HepG2 (cell line): ENCODE data around the gene COX7A2L. TPM values are rescaled to one million over a fixed set of nuclear protein-coding genes. Genes with fewer than 3 reads are reported as not detected.
A peak's percentile ranks its signal among the peaks of the same experiment; 100 is the strongest.

Source experiments
- KDM2A ChIP-seq: sonication (generic); formaldehyde crosslinking; IDR thresholded peaks from 2 replicates; pipeline ENCODE4 v1.4.0; 2020; ENCODE audit warnings: low read depth, missing genetic modification reagents, borderline replicate concordance
- MTF1 ChIP-seq: sonication (generic); formaldehyde crosslinking; IDR thresholded peaks from 2 replicates; pipeline ENCODE4 v1.5.0; 2020; ENCODE audit warnings: missing genetic modification reagents
- NCOA5 ChIP-seq: sonication (generic); formaldehyde crosslinking; IDR thresholded peaks from 2 replicates; pipeline ENCODE4 v1.4.0; 2020; ENCODE audit warnings: missing genetic modification reagents
- POLR2A ChIP-seq, 2 experiments: IDR thresholded peaks; 2 replicates each; pipeline ENCODE4 v1.6.1; 2011; ENCODE audit warnings: low read depth in 2 of 2, low read length in 2 of 2, mild to moderate bottlenecking in 1 of 2, moderate library complexity in 1 of 2; ENCODE audit not compliant: insufficient read depth in 1 of 2
- POLR2G ChIP-seq: fragments of 200-400 bp; formaldehyde crosslinking; IDR thresholded peaks from 2 replicates; pipeline ENCODE4 v1.6.1; 2018; ENCODE audit warnings: mild to moderate bottlenecking, low read depth, low read length, moderate library complexity
- SOX5 ChIP-seq: IDR thresholded peaks from 2 replicates; pipeline ENCODE4 v1.6.1; 2016; ENCODE audit warnings: borderline replicate concordance
- ZBED4 ChIP-seq: sonication (generic); formaldehyde crosslinking; IDR thresholded peaks from 2 replicates; pipeline ENCODE4 v1.4.0; 2020; ENCODE audit warnings: missing genetic modification reagents, borderline replicate concordance
- ZBTB33 ChIP-seq: sonication (generic); formaldehyde crosslinking; IDR thresholded peaks from 2 replicates; pipeline ENCODE4 v1.4.0; 2020; ENCODE audit warnings: missing genetic modification reagents
- ZBTB38 ChIP-seq: sonication (generic); formaldehyde crosslinking; IDR thresholded peaks from 2 replicates; pipeline ENCODE4 v1.5.1; 2020; ENCODE audit warnings: mild to moderate bottlenecking, missing genetic modification reagents
- ZEB1 ChIP-seq: IDR thresholded peaks from 2 replicates; pipeline ENCODE4 v1.6.1; 2012; ENCODE audit warnings: mild to moderate bottlenecking, low read depth, inconsistent platforms; ENCODE audit not compliant: insufficient replicate concordance
- ZFP82 ChIP-seq: sonication (generic); formaldehyde crosslinking; IDR thresholded peaks from 2 replicates; pipeline ENCODE4 v1.5.1; 2020; ENCODE audit warnings: mild to moderate bottlenecking, missing genetic modification reagents, borderline replicate concordance
- polyA plus RNA-seq, 8 experiments: library from polyadenylated mRNA; depleted of rRNA in 3 of 8; stranded (reverse) in 7 of 8; unstranded in 1 of 8; fragments of >200 nt; fragmentation: Illumina TruSeq in 4 of 8; extraction: Trizol in 4 of 8; gene quantifications; 2 replicates each; pipeline versions ENCODE4 v1.2.1 to v1.2.3, GENCODE V29; 2011 to 2016; ENCODE audit warnings: low read depth in 4 of 8, missing spikeins in 1 of 8, mixed read lengths in 1 of 8; ENCODE audit not compliant: insufficient read depth in 1 of 8
- total RNA-seq, 5 experiments: library from RNA; depleted of rRNA; stranded (reverse); fragments of >200 nt; fragmentation: Illumina TruSeq; extraction: Trizol; gene quantifications; 2 replicates each; pipeline ENCODE4 v1.2.3, GENCODE V29; 2016; ENCODE audit warnings: low read depth in 1 of 5
- TF ChIP-seq, protein P1 (sequence below): sonication (generic); formaldehyde crosslinking; IDR thresholded peaks from 2 replicates; pipeline ENCODE4 v1.4.0; 2020; ENCODE audit warnings: mild to moderate bottlenecking, missing genetic modification reagents
- TF ChIP-seq, protein P2 (sequence below): sonication (generic); formaldehyde crosslinking; IDR thresholded peaks from 2 replicates; pipeline ENCODE4 v1.8.0; 2022; ENCODE audit warnings: mild to moderate bottlenecking, missing genetic modification reagents, moderate library complexity
- TF ChIP-seq, protein P3 (sequence below): sonication (generic); formaldehyde crosslinking; IDR thresholded peaks from 2 replicates; pipeline ENCODE4 v1.4.0; 2020; ENCODE audit warnings: missing genetic modification reagents, low read depth, mild to moderate bottlenecking, borderline replicate concordance

COX7A2L gene
- total and polyA plus RNA-seq, 2 of the 13 experiments (the other 11 are each of a cell fraction or from before 2014, with no cell fraction given): 155 to 201 TPM

DNA sequence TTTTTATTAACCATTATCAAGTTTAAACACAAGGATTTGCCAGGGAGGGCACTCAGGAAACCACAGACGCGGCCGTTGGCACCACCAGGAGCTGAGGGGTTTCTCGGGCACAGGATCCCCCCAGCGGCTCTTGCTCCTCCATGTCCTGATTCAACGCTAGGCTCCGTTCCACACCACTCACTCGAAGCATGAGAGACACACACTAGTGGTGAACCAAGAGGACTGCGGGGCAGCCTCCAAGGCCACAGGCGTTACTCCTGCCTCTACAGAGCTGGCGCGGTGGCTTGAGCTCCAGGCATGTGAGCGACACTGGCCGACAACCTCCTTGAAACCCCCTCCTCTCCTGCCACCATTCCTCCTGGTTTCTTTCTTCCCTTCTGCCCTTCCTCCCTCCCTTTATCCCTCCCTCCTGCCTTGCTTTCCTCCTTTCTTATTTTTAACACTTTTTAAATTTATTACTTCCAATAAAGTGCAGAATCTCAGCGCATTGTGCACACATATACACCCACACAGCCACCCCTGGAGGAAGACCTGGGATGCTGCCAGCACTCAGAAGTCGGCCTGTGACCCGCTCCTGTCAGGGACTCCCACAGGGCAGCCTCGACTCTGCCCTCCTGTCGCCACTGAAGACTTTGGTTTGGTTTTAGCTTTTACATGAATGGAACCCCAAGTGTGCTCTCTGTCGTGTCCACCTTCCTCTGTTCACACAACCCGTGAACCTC, 21.7 kb downstream of the COX7A2L start (continued):
- TF ChIP-seq, protein P1, sequence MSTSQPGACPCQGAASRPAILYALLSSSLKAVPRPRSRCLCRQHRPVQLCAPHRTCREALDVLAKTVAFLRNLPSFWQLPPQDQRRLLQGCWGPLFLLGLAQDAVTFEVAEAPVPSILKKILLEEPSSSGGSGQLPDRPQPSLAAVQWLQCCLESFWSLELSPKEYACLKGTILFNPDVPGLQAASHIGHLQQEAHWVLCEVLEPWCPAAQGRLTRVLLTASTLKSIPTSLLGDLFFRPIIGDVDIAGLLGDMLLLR (CRISPR knock-in tag): no peak
- TF ChIP-seq POLR2A (IDR thresholded peaks at IDR 0.05; ENCODE audit: insufficient read depth in 1 of 2, low read depth in 2 of 2, low read length in 2 of 2): peak; percentile 37 to 60; a peak in 3 of 4 replicates
- 0 out of 2 replicates have a peak, but pooled peaks have one; percentile 31 for TF ChIP-seq ZFP82 (CRISPR knock-in tag)
- 0 out of 2 replicates have a peak, but pooled peaks have one; percentile 10 for TF ChIP-seq SOX5 (CRISPR knock-in tag)
- TF ChIP-seq MTF1 (CRISPR knock-in tag): no peak
- TF ChIP-seq, protein P2, sequence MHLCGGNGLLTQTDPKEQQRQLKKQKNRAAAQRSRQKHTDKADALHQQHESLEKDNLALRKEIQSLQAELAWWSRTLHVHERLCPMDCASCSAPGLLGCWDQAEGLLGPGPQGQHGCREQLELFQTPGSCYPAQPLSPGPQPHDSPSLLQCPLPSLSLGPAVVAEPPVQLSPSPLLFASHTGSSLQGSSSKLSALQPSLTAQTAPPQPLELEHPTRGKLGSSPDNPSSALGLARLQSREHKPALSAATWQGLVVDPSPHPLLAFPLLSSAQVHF (CRISPR knock-in tag): 0 out of 2 replicates have a peak, but pooled peaks have one; percentile 2
- 0 out of 2 replicates have a peak, but pooled peaks have one; percentile 9 for TF ChIP-seq ZBED4 (CRISPR knock-in tag)
- TF ChIP-seq ZEB1: peak; percentile 0
- TF ChIP-seq, protein P3, sequence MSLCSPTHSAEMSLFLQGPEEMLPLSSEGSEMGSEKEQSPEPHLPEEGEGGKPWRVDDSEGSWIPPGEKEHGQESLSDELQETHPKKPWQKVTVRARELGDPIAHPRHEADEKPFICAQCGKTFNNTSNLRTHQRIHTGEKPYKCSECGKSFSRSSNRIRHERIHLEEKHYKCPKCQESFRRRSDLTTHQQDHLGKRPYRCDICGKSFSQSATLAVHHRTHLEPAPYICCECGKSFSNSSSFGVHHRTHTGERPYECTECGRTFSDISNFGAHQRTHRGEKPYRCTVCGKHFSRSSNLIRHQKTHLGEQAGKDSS (CRISPR knock-in tag): 0 out of 2 replicates have a peak, but pooled peaks have one; percentile 18
- TF ChIP-seq ZBTB38 (CRISPR knock-in tag): peak; percentile 94
- TF ChIP-seq NCOA5 (CRISPR knock-in tag): peak; percentile 85; the same call in 1 of the 2 replicates
- peak; percentile 84 for TF ChIP-seq ZBTB33 (CRISPR knock-in tag)
- peak; percentile 23; the same call in 1 of the 2 replicates for TF ChIP-seq POLR2G
- peak; percentile 56; the same call in 1 of the 2 replicates for TF ChIP-seq KDM2A (CRISPR knock-in tag)
